Suppressor macrophage treated with lipopolysaccharide for 4 hours (primary cell): ENCODE data around the gene NTN5.
A peak's percentile ranks its signal among the peaks of the same experiment; 100 is the strongest.
"Not testable (repeated sequence)": the region's sequence is repeated elsewhere in the genome, so short reads cannot be mapped to it uniquely, and the experiment has no call there.

ENCODE experiments used
- DNase-seq: peaks from one replicate; pipeline ENCODE4 v3.0.0-alpha.2; 2020

The NTN5 gene, protein sequence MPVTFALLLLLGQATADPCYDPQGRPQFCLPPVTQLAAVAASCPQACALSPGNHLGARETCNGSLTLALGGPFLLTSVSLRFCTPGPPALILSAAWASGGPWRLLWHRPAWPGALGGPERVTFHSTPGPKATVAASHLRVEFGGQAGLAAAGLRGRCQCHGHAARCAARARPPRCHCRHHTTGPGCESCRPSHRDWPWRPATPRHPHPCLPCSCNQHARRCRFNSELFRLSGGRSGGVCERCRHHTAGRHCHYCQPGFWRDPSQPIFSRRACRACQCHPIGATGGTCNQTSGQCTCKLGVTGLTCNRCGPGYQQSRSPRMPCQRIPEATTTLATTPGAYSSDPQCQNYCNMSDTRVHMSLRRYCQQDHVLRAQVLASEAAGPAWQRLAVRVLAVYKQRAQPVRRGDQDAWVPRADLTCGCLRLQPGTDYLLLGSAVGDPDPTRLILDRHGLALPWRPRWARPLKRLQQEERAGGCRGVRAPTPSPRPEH

DNA sequence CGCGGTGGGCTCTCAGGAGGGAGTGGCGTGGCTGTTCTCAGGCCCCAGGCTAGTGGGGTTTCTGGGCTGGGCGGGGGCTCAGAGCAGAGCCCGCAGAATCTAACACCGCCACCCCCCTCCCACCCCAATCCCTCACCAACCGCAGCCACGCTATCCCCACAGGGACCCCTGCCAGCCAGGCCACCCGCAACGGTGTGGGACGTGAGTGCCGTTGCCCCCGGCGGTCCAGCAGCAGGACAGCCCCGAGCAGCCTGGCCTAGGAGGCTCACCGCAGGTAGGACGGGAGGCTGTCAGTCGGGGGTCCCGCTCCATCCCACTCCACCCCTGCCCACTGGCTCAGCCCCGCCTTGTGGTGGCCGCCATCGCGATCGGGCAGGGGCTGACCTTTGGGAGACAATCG is at the start of gene NTN5:
TSS of gene NTN5 (minus strand) at position 24 of the 400 bp plus-strand sequence. CDS start 2,031 bp downstream, outside the sequence.
- no peak for DNase-seq

DNA sequence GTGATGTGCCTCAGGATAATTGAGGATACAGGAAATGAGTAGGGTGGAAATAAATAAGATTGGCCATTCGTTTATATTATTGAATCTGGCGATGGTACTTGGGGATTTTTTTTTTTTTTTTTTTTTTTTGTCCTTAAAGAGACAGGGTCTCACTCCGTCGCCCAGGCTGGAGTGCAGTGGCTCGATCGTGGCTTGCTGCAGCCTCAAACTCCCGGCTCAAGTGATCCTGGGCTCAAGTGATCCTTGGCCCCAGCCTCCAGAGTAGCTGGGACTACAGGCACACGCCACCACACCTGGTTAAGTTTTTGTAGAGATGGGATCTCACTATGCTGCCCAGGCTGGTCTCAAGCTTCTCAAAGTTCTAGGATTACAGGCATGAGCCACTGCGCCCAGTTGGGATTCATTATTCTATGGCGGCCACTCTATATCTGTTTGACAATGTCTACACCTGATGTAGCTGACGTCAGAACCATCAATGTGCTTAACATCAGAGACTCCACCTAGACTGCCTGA is 49.4 kb upstream of the NTN5 start:
- no peak for DNase-seq

DNA sequence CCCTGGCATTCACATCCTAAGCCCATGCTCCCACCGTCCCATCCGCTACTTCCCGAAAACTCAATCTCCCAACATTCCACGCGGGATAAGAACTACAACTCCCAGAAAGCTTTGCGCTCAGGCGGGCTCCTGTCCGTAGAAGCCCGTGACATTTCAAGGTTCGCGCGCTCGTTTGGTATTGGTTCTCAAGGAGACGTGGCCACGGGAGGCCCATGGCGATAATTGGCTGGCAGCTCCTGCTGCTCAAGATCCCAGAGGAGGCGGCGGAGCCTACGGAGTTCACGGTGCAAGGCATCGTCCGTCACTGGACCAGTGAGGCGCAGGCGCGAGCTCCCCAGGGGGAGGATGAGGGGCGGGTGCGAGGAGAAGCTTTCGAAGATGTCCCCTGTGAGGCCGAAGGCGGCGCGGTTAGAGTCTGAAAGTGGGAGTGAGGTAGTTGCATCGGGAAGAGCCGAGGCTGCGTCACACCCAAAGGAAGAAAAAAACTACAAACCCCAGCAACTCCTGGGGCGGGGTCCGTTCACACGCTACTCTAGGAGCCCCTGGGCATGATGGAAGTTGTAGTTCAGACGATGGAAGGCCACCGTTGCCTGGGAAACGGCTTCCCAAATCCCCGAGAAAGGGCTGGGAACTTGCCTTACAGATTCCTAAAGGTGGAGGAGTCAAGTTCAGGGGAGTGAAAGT is 47.9 kb upstream of the NTN5 start:
- peak; percentile 96 for DNase-seq

DNA sequence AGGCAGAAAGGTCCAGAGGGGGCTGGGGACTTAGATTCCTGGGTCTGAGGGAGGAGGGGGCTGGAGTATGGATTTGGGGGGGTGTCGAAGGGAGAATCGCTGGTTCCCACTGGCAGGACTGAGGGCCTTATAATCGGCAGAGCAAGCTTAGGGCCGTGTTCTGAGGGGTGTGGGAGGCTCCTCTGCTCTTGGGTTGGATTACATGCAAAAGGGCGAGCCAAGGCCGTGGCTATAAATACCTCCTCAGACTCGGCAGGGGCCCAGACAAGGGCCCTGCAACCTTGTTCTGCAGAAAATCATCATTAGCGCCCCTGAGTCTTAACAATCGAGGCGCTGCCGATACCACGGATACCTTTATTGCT is 47.4 kb upstream of the NTN5 start:
- no peak for DNase-seq

DNA sequence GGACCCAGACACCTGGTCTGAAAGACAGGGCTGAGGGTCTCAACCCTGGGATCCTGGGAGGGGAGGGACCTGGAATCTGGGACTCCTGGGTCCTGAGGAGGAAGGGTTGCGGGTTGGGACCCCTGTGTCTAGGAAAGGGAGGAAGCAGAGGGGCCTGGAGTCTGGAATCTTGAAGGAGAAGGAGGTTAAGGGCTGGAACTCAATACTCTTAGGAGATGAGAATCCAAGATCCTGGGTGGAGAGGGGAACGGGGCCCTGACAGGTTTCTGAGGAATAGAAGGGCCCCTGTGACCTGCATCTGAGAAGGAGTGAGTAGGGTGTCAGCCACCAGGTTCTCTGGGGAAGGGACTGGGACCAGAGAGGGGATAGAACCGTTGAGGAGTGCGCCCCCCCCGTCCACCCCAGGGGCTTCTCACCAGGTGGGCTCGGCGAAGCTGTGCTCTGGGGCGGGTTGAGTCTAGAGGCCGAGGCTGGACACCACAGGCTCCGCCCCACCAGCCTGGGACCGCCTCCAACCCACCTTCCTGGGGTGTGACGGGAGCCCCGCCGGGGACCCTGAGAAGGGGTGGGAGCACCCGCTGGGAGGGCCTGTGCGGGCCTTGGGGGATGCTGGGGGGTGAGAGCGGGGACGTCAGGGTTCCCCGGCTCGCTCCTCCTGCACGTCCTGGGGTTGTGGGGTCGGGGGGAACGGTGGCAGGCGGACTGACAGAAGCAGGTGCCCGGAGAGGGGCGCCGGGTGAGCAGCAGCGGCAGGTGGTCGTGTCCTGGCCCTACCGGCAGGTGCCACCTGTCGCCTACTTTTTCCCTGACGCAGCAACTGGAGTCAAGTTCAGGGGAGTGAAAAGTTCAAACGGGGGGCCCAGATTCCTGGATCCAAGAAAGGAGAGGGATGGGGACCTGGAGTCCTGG is 46.7 kb upstream of the NTN5 start, which contains the start of gene MAMSTR:
TSS of gene MAMSTR (minus strand) at position 463 of the 909 bp plus-strand sequence. CDS start 694 bp downstream, outside the sequence.
- DNase-seq: no peak

DNA sequence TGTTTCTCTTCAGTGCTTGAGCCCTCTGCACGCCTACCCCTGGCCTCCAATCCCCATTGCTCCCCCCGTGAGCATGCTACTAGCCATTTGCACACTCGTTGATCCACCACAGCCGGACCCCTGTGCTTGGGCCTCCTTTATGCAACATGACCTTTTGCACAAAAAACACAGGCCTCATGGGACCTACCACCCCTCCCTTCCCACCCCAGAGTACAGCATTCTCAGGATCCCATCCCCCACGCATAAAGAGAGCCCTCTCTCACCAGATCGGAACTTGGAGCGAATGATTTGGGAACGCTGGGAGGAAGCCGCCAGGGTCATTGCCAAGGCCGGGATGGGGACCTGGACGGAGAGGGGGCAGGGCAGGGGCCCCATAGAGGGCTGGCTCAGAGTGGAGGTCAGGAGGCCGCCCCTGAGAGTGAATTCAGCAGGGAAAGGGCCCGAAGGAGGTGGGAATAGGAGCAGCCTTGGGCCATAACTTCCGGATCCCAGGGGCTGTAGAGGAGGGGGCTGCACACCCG is 46.0 kb upstream of the NTN5 start:
- DNase-seq: no peak

DNA sequence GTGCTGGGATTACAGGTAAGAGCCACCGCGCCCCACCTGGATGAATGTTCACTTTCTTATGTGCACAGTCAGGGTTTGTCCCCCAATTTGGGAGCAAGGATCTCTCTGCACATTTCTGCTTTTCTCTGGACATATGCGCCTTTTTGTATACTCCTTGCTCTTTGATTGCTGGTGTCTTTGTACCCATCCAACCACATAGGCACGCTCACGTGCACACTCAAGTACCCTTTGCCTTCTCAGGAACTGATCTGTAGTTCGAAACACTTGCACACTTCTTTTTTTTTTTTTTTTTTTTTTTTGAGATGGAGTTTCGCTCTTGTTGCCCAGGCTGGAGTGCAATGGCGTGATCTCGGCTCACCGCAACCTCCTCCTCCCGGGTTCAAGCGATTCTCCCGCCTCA is 45.3 kb upstream of the NTN5 start:
- DNase-seq: not testable (repeated sequence)

DNA sequence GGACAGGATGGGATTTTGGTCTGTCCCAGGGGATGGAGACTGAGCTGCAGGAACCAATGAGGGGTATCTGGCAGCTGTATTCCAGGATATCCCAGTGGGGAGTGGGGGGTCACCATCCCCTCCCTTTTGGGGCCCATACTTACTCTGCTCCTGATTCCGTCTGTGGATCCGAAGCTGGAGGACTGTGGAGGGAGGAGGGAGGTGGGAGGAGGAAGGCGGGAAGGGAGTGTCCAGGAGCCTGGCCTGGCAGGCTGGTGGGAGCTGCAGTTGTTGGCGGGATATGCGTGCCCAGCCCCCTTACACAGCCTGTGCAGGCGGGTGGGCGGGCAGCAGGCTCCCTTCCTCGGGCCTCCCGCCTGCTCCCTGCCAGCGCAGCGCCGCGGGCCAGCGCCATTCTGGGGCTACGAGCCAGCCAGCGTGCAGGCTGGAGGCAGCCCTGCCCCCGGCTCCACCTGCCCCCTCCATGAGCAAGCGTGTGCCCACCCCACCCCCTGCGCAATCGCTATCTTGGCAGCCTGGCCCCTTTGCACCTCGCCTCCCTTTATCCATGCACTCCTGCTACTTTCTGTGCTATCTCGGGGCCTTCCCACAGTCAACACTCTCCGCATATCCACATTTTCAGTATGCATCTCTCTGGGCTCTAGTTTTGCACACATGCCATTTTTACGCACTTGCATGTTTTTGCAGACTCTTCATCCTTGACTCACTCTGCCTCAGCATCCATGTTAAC is 43.9 kb upstream of the NTN5 start:
- DNase-seq: no peak

DNA sequence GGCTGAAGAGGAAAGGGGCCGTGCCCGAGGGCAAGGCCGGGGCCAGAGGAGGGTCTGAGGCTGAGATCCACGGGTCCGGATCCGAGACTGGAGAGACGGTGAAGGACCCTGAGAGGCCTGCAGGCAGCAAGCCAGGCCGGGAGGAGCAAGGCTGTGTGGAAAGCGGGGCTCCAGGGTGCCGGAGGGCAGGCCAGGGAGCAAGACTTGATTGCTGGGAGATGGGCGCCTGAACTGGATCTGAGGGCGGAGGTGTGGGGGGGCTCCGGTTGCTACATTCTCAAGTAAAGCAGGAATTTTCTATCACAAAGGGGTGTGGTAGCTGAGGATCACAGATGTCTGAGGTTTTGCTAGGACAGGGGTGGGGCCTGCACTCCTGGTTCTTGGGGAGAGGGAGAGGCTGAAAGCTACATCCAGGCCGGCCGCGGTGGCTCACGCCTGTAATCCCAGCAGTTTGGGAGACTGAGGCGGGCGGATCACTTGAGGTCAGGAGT is 42.9 kb upstream of the NTN5 start:
- DNase-seq: no peak

DNA sequence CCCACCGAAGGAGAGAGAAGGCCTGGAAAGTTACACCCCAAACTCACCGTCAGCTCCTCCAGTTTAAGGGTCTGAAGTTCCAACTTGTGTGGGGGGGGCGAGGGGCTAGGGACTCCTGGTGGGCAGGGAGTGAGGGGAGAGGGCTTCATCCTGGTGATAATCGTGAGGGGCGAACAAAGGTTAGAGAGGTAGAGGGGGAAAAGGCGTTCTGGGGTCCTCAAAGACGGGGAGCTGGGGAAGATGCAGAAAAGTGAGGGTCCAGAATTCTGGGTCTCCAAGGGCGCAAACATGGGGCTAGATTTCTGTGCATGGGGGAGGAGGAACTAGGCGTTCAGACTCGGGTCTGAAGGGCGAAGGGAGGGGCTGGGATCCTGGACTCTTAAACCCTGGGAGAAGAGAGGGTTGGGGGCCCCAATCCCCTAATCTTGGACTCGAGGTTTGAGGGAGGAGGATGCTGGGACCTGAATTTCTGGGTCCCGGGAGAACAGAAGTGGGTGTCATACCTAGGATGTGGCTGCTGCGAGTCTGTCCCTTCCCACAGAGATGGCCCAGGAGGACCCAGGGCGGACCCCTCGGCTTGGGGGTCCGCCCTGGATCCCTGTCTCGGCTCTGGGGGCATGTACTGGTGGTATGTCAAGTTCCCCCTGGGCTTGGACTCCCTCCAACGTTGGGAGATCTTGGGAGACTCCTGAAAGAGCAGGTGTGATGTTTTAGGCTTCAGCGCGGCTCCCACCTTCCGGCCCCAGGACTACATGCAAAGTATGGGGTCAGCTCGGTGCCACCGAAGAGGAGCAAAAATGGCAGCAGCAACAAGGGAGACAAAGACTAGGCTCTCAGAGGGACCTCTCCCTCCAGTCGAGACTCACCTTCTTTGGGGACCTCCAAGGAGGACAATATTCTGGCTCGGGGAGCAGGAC is 42.2 kb upstream of the NTN5 start:
- no peak for DNase-seq

DNA sequence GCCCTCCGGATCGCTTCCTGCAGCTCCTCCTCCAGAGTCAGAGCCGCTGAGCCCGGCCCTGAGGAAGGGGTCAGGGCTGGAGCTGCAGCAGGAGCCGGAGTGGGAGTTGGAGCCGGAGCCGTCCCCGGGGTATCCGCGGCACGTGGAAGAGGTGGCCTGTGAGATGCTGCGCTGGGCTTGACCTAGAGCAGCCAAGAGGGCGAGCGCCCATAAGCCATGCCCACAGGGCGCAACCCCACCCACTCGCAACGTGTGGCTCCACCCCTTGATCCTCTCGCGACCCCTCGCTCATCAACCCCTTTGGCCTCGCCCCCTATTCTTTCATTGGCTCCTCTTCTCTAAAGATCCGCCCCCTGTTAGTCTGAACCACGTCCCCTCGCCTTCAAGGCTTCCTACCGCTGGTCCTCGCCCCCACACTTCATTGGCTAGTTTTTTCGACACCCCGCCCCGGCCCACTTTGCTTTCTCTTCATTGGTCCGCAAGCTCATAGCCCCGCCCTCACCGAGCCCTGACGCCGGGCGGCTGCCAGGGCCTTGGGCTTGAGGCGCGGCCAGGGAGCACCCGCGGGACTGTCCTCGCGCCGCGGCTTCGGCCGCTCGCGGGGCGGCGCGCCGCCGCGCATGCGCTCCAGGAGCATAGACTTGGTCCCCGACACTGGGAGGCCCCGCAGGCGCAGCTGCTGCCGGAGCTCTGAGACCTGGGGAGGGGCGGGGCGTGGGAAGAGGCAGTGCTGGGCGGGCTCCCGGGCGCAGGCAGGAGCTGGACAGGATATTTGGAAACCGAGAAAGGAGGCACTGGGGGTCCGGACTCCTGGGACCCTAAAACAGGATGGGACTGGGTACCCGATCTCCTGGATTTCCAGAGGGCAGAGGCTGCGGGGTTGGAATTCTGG is 41.3 kb upstream of the NTN5 start:
- DNase-seq: peak; percentile 100

DNA sequence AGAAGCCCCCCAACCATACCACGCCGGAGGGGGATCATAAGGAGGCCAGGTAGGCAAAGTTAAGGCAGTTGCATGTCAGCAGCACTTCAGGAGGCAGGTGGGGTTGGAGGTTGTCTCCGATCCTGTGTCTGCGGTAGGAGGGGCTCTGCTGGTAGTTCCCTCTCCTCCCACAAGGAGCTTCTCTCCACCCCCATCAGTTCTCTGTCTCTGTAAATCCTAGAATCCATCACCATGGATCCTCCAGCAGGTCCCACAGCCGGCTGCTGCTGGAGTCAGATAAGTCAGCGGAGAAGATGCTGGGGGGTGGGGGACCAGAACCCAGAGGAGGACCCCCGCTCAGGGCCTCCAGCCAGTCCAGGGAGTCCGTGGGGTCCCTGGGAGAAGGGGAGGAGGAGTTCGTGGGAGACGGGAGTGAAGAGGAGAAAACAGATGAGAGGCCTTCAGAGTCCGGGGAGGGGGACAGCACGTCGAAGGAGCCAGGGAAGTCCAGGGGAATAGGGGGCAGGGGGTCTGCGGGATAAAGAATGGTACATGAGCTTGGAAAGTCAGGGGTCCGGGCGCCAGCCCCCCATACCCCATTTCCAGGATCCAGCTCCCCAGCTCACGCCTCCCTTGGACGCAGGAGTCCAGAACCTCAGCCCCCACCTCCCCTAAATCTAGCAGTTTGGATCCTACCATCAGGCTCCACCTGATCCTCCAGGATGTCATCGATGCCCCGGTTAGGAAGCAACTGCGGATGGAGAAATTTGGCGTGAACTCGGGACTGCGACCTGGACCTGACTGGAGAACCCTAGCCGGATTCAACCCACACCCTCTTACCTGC is 40.4 kb upstream of the NTN5 start:
- DNase-seq: no peak

DNA sequence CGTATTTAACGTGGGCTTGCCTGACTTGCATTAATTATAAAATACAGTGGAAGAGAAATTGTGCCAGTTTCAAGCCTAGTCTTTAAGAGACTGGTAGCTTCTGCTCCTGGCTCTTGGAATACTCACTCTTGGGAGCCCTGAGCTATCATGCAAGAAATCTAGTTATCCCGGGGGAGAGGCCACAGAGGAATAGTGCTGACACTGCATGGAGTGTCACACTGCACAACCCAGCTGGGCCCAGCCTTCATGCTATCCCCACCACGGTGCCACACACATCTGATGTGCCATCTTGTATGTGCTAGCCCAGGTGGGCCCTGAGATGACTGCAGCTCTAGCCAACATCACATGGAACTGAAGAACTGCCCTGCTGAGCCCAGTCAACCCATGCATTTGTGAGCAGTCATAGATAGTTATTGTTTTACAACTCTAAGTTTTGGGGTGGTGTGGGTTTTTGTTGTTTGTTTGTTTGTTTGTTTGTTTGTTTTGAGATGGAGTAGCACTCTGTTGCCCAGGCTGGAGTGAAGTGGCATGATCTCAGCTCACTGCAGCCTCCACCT is 38.4 kb upstream of the NTN5 start:
- DNase-seq: no peak

DNA sequence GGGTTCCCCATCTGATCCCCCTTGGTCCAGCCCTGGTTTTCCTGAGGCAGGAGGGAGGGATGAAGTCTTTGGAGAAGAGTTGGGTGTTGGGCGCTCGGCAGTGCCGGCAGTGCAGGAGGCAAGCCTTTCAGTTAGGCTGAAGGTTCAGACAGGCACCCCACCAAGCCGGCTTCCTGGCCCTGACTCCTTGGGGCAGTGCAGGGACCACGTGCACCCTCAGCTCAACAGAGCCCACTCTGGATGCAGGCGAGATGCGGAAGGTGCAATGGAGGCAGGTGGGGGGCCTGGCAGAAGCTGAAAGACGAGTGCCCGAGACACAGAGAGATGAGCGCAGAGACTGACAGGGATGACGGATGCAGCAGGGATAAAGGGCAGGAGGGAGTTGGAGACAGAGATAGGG is 35.7 kb upstream of the NTN5 start:
- no peak for DNase-seq

DNA sequence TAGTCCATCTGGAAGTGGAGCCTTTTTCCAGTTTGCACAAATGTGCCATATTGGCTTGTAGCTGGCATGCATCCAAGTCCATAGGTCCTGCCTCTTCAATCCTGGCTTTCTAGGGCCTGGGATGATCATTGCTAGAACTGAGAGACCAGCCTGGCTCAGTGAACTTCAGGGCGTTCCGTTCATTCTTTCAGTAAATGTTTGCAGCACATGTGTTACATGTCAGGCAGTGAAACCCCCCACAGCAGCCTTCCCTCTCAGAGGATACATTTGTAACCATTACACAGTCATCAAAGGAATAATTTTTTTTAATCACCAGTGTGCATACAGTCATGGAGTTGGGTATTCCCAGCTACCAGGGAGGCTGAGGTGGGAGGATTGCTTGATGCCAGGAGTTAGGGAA is 32.6 kb upstream of the NTN5 start:
- no peak for DNase-seq

DNA sequence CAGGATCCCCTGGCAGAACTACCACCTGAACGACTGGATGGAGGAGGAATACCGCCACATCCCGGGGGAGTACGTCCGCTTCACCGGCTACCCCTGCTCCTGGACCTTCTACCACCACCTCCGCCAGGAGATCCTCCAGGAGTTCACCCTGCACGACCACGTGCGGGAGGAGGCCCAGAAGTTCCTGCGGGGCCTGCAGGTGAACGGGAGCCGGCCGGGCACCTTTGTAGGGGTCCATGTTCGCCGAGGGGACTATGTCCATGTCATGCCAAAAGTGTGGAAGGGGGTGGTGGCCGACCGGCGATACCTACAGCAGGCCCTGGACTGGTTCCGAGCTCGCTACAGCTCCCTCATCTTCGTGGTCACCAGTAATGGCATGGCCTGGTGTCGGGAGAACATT is 30.5 kb upstream of the NTN5 start:
- no peak for DNase-seq

DNA sequence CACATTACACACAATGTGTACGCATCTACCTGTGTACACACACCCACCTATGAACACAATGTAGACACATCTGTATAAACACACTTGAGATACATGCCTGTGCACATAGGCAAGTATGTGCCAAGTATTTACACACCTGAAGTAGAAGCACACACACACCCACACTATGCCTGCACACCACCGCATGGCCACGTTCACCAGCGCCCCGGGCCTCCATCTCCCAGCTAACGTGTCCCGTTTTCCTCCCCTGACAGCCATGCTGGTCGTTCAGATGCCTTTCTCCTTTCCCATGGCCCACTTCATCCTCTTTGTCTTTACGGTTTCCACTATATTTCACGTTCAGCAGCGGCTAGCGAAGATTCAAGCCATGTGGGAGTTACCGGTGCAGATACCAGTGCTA is 29.9 kb upstream of the NTN5 start:
- no peak for DNase-seq

DNA sequence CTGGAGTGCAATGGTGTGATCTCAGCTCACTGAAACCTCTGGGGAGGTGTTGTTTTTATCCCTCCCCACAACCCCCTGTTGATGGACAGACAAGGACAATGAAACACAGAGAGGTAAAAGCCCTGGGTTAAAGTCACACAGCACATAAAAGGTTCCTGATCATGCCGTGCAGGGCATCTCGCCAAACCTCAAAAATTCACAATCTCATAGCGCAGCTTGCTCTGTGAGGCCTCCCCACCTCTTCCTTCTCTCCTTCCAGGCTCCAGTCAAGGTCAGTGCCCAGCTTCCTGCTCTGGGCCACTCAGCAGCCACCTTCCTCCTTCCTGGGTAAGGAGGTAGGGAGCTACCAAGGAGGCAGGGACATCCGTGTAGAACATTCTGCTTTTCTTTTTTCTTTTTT is 25.2 kb upstream of the NTN5 start:
- DNase-seq: no peak
